ENCODE measurements around the gene RWDD2A.
A peak's percentile ranks its signal among the peaks of the same experiment; 100 is the strongest.

RWDD2A gene

DNA sequence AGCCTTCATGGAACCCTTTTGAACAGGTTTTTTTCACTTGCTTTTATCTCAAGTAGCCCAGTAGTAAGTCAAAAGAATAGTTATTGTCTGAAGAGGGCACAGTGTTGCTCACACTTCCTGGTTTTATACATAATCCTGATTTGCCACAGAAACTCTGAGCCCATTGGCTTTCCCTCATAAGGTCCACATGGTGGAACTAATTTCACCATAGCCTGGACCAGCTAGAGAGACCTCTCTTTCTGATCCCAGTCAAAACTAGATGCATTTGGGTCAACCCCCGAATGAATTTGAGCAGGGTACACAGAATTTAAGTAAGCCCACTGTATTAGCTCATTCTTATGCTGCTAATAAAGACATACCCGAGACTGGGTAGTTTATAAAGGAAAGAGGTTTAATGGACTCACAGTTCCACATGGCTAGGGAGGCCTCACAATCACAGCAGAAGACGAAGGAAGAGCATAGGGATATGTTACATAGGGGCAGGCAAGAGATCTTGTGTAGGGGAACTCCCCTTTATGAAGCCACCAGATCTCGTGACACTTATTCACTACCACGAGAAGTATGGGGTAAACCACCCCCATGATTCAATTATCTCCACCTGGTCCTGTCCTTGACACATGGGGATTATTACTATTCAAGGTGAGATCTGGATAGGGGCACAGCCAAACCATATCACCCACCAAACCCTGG lies 6.2 kb downstream of the RWDD2A start:
- no peak for DNase-seq

DNA sequence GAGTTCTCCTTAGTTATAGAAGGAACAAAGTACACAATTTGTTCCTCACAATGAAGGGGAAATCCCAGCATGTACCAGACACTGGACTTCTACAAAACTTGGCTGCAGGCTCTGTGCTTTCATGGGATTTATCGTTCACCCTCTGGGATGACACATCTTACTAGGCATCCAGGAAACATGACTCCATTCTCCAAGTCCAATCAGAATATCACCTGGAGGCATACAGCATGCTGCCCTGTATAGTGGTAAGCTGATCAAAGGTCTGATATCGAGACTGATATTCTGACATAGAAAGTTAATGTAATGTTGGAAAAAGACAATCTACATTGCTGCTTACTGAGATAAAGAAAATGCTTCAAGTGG lies 6.7 kb downstream of the RWDD2A start:
- no peak for DNase-seq

DNA sequence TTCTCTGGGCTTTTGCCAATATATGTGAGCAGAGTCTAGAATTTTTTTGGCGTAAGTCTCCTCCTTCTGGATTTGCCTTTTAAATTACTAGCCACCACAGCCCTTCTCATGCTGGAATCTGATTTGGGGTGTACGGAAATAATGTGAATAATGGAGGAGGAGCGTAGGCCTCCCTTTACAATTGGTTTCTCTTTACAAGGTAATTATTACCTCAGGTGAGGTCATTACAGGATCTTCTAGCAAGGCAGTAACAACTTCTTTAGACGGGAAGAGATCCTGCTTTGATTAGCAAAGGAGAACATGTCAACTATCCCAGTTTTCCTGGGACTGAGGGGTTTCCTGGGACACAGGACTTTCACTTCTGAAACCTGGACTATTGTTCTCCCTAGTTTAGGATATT lies 8.9 kb downstream of the RWDD2A start:
- DNase-seq = no peak

DNA sequence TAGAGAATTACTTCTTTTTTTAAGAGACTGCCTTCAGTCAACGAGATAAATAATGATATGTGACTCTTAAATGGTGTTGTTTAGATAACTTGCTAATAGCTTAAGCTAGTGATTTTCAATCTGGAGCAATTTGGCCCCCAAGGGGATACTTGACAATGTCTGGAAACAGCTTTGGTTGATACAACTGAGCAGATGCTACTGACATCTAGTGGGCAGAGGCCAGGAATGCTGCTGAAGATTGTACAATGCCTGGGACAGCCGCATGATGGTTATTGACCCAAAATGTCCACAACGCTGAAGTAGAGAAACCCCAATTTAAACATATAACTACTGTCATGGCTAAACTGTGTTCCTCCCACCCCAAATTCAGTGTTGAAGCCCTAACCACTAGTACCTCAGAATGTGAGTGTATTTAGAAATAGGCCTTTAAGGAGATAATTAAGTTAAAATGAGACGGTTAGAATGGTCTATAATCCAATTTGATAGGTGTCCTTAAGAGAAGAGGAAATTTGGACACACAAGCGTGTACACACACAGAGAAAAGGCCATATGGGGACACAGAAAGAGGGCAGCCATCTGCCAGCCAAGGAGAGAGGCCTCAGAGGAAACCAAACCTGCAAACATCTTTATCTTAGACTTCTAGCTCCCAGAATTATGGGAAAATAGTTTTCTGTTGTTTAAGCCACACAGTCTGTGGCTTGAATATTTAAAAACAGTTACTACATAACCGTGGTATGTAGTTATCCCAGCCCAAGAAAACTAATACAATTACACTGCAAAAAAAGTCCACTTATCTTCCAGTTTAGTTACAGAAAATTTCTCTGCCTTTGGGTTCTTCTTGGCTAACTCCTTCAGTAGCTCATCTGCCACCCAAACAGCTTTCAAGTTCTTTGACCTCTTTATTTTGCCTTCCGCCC lies 22.2 kb downstream of the RWDD2A start:
- DNase-seq = peak; percentile 34 to 41

DNA sequence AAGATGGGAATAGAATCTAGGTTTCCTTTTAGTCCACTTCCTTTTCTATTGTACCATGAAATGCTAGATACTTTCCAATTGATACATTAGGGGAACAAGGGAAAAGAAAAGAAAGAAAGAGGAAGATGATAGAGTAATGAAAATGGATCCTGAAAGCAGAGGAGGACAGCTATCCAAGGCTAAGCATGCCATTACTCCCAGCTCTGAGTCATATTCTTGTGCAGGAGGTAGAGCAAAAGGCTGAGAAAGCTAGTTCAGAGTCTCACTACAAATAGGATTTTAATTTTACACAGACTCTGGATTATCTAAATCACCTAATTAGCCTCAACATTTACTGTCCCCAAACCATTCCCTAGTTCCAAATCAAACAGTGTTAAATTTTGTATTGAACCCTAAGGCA lies 23.6 kb downstream of the RWDD2A start:
- no peak for DNase-seq

DNA sequence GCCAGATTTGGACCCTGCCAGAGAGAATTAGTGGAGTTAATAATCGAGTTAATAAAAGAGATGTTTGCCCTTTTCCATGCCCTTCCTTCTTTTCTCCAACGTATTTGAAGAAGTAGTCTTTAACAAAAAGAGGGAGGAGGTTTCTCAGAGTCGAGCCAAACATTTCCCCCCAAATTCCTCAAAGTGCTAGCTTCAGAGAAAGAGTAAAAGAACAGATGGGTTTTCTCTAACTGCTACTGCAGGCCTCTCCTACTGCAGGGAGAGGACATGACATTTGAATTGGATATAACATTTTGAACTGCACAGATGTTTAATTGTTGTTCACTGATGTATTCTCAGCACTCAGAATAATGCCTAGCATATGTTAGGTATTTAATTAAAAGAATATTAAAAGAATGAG lies 25.5 kb downstream of the RWDD2A start:
- DNase-seq = no peak

DNA sequence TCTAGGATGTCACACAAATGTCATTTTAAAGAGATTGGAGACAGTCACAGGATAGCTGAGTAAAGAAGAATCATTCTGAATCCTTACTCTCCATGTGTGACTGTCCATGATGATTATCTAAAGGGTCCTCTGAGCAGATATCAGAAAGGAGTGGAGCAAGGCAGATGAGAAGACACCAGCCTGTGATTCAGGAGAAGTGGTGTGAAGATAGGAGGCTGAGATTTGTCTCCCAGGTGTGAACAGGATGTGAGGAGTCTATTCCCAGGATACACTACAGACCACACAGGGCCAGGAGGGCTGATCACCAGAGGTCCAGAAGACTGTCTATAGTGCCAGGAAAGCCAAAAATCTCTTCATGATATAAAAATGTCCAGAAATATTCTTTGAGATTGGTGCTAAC lies 27.0 kb downstream of the RWDD2A start:
- DNase-seq = no peak

DNA sequence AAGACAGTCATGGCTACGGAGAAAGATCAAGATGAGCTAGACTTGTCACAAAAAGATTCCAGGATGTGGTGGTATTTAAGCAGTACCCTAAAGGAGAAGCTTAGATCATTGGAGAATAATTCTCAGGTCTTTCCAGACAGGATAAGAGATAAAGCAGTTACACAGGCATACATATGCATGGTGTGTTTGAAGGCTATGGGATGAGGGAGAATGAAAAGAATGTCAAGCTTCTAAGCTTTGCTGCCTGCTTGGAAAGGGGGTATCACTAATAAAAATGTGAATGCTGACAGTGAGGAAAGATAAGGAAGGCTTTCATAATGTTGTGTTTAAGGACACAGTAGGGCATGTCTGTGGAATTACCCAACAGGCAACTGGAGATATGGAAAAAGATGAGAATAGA lies 28.1 kb downstream of the RWDD2A start:
- no peak for DNase-seq

DNA sequence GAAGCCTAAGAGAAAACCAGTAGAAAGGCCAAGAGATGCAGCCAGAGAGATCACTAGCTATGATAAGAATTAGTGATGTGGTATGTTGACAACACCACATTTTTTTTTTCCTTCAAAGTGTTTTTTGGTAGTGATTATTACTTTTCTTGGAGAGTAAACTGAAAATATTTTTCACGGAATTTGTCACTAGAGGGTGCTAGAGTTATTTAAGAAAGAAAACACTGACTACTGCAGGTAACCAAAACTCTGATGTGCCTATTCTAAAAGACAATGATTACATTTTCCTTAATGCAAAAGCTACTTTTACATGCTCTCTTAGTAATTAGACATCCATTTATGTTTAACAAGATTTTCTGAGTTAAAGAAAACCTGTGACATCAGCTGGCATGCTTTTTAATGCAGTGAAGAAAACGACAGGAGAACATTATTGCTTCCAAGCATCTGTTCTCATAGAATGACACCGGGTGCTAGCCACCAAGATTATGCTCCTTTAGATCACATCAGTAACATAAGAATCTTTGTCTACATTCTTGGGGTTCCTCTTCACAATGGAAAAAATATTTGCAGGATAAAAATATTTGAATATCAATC lies 28.8 kb downstream of the RWDD2A start:
- no peak for DNase-seq

DNA sequence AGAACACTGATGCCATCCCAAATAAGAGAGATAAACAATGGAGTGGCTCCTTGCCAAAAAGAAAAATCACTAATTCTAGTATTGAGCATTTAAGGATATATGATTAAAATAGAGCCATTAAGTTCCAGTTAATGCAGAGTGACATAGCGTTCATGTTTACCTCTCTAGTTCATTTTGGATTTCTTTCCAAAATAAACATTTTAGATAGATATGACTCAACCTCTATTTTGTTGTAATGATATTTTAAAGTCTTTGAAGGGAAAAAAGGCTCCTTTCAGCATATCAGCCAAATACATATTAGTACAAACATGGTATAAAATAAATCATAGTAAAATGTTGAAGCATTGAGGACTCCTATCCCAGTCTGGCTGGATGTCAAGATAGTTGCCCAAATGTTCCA lies 33.4 kb downstream of the RWDD2A start:
- DNase-seq = no peak

DNA sequence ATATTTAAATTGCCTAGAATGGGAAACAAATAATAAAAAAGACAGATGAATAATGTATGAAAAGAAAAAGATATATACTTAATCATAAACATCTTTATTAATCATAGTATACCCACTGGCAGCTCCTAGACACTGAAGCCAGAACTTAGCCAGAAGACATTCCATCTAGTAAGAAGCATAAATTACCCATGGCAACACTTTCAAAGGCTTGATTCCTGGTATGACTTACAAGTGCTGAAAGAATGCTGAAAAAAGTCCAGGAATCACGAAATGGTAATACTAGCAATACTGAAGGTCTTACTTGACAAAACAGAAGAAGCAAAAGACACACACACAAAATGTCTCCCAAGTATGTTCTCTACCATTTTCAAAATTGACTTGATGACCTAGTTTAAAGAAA lies 38.0 kb downstream of the RWDD2A start:
- DNase-seq = no peak

DNA sequence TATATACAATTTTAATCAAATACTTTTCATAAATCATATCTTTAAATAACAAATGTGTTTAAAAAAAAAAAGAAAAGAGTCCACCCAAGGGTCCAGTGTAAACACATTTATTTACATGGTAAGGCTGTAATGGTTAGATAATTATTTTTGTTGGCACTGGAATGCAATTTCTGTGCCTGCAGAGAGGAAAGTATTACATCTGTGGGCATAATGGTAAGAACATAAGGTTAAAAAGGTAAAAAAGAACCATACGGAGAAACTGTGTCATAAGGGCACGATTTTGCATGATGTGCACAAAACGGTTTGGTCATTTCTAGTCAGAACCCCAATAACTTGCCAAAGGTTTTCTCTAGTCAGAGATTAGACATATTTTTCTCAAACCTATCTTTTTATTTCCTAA lies 54.3 kb downstream of the RWDD2A start:
- no peak for DNase-seq
